ENCODE measurements around the gene HOXA13. TPM values are rescaled to one million over a fixed set of nuclear protein-coding genes. Genes with fewer than 3 reads are reported as not detected.

The HOXA13 gene
- 10 to 100 TPM; 35.2 to 39.4 TPM for total RNA-seq
- long read RNA-seq, full-length matches to known transcripts = 32 of 47 reads
- long read RNA-seq, partial matches to known transcripts = 15 of 47 reads
- long read RNA-seq, other reads (novel, unspliced or antisense) = 0 of 47 reads

DNA sequence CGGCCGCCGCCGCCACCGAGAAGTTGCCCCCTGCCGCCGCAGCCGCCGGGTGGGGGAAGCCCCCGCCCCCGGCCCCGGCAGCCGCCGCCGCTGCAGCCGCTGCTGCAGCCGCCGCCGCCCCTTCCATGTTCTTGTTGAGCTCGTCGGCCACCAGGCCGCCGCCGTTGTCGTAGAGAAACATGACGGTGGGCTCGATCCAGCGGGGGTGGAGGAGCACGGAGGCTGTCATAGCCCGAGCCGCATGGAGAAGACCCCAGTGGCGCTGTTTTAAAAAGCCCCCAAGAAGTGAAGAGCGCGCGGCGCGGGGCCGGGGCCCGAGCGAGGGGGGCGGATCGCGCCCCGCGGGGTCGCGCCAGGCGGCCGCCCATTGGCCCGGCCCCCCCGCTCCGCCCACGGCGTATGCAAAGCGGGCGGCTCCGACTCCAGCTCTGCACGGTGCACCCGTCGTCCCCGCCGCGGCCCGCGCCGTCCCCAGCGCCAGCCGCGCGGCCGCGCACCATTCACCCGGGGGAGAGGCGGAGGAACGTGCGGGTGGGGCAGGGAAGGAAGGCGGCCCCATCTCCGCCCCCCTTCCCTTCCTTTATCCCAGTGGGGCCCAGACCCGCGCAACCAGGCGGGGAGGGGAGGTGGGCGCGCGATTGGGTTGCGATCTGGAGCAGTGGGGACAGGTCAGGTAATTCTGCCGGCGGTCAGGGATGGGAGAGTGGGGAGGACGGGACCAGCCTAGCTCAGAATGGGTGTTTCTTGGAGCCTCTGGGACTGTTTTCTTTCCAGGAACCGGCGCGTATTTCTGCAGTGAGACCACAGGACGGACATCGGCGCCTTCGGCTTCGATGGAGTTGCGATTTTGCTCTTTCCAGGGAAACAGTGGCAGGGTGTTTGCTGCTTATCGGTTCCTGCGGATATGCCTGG lies at the start of gene HOXA13:
Gene HOXA13, minus strand, starts transcription at position 243 of the 912 bp plus-strand sequence. Its CDS starts 14 bp downstream, at position 229.
- ATAC-seq (peak; percentile 63), DNase-seq (peak; percentile 84 to 89)
- intact Hi-C loops (cut with DNase I, micrococcal nuclease) = no loop called here

DNA sequence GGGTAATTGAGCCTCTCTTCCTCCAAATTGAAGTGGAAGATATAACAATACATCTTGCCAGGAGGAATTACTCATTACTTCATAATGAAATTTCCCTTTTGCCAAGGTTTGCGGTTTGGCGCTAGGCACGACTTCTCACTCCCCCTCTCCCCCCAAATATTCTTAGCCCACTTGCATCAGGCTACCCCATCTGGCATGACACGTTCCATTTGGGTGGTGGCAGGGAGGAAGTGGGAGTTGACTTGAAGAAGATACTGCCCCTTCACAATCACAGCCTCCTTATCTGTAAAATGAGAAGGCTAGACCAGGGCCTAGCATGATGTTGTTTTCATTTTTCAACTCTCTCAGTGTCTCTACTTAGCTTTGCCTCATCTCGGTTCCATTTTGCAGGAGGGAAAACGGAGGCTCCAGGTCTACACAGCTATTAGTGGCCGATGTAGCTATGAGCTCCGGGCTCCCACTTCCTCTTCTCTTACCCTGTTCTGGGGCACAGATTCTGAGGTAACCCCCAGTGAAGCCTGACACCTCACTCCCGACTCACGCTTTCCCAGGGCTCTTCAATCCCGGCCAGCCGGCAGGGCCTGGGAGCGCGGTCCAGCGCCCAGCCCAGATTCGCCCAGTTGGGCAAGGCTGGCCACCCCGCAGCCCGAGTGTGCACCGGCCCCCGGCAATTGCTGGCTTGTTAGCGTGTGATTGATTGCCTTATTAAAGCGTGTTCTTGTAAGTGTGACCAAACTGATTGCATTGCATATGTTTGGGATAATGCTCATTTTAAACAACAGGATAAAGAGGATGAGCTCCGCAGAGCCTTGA lies 49.2 kb upstream of the HOXA13 start:
- intact Hi-C loops (cut with DNase I, micrococcal nuclease) = no loop called here
- ATAC-seq (no peak), DNase-seq (no peak)

DNA sequence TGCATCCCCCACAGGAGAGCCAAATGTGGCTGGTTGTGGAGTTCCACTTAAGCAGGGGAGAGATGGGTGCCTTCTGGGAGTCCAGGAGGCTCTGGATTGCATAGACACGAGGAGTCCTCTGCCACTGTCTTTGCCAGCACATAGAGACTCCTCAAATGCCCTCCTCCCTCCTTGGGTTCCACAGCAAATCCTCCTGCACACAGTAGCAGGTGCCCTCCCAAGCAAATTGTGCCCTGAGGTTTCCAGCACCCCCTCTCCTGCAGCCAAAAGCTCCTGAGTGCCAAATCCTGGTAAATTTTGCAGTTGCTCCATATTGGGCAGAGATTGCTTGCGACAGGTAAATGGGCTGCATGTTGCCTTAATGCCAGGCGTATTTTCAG lies 48.5 kb upstream of the HOXA13 start:
- ATAC-seq (no peak), DNase-seq (no peak)
- intact Hi-C loops (cut with DNase I, micrococcal nuclease) = no loop called here

DNA sequence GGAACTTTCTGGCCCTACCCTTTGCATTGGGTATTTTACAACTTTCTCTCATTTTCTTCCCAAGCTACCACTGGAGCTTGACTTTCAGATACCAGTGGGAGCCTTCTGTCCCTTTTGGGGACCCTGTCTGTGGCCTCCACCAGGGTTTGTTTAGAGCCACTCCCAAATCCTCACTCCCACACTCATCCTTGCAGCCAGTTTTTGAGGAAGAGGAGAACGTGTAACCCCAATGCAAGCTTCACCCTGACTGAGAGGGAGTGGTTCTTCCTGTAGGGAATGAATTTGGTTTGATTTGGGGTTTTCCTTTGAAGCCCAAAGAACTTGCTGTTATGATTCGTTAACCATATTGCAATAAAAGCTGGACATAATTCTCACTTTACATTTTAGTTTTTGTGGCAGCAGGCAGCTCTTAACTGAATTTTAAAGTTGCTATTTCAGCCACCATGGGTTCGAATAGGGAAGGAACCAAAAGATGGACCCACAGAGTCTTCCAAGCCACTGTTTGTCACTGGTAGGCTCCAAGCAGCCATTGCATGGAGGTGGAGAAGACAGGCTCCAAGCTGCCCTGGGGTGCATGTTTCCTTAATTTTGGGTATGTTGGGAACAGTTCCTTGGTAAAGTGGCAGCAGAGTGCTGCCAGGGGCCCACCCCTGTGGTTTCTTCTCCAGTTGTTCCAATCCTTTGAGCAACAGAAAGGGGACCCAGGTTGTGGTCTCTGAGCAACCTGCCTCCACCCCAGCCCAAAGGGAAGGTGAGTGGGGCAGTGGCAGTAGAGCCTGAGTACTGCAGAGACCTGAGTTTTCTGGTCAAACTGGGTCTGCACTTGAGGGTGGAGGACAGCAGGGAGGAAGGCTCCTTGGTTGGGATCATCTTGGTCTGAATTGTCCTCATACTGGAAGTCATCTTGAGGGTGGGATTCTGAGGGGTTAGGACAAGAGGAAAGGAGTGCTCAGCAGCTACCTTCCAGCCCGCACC lies 47.8 kb upstream of the HOXA13 start:
- DNase-seq (no peak), ATAC-seq (no peak)
- intact Hi-C loops (cut with DNase I, micrococcal nuclease) = no loop called here

DNA sequence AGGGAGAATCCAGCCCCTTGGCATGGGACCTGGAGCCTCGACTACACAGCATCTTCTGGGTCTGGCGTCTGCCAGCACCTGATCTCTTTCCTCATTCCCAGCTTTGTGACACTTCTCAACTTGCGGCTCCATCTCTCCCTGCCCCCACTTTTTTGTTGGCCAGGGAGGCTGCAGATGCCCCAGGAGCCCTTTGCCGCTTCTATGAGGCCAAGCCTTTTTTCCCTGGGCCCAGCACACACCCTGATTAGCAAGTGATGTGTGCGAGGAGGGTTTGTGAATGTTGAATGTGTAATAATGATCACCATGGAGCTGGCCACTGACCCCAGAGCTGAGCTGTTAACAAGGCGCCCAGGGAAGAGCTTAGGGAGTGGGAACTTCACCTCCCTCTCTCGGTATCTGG lies 47.1 kb upstream of the HOXA13 start:
- no peak for DNase-seq
- intact Hi-C loops (cut with DNase I, micrococcal nuclease) = no loop called here
- ATAC-seq = no peak

DNA sequence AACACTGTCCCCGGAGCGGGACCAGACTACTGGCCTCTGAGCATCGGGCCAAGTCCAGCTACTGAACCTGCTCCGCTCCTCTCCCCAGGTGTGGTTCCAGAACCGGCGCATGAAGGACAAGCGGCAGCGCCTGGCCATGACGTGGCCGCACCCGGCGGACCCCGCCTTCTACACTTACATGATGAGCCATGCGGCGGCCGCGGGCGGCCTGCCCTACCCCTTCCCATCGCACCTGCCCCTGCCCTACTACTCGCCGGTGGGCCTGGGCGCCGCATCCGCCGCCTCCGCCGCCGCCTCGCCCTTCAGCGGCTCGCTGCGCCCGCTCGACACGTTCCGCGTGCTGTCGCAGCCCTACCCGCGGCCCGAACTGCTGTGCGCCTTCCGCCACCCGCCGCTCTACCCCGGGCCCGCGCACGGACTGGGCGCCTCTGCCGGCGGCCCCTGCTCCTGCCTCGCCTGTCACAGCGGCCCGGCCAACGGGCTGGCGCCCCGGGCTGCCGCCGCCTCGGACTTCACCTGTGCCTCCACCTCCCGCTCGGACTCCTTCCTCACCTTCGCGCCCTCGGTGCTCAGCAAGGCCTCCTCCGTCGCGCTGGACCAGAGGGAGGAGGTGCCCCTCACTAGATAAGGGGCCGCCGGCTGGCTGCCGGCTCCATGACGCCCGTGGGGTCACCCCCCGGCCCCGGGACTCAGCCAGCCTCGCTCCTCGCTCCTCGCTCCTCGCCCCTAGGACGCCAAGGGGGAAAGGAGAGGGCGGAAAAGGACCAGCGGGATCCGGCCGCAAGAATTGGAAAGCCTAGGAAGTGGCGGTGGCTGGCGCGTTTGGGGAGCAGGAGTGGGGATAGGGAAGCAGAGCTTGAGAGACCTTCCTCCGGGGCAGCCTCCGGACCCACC lies 46.2 kb upstream of the HOXA13 start:
- peak; percentile 70 for ATAC-seq
- intact Hi-C loops (cut with DNase I, micrococcal nuclease) = no loop called here
- DNase-seq = peak; percentile 53 to 60

DNA sequence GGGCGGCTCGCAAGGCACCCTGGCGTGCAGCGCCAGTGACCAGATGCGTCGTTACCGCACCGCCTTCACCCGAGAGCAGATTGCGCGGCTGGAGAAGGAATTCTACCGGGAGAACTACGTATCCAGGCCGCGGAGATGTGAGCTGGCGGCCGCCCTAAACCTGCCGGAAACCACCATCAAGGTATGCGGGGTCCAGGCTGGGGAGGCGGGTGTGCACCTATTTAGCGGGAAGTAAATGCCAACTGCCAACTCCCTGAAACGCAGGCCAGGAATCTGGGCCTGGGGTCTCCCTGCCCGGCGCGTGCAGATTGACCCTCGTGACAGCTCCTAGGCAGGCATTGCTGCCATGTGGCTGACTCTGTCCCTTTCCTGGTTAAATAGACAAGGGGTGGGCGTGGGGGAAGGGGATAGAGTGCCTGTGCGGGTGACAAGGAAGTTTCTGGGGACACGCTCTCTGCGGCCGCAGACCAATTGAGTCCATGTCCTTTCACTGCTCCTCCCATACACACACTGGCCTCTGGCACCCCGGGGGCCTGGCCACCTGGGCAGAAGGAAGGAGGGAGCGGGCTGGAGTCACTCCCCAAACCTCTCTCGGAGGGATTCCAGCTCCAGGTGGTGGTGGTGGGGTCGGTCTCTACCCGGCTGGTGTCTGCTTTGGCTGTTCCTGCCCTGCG lies 45.4 kb upstream of the HOXA13 start:
- DNase-seq (no peak), ATAC-seq (peak; percentile 14)
- intact Hi-C loops (cut with DNase I, micrococcal nuclease) = no loop called here

DNA sequence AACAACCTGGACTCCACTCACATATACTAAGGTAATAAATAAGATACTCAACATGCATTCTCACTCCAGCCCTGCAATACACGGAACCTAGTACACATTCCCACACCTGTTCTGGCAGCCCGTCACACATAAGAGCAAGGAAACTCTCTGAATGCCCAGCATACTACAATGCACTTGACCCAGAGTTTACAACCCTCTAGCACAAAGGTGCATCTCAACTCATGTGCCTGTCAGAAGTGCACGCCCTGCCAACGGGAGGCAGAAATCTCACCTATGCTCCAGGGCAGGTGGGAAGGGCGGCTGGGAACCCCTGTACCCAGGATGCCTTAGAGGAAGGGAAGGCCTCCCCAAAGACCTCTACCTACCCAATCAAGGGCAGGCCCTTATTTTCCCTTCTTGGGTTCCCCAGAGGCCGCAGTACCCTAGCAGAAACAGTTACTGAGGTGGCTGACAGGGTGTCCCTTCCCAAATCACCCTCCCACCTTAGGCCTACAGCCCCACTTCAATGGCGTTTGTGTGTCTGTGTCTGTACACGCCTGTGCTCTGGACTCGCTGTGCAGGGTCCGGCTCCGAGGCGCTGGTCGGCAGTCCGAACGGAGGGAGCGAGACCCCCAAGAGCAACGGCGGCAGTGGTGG lies 44.7 kb upstream of the HOXA13 start:
- DNase-seq = no peak
- peak; percentile 80 for ATAC-seq
- intact Hi-C loops (cut with DNase I, micrococcal nuclease) = no loop called here

DNA sequence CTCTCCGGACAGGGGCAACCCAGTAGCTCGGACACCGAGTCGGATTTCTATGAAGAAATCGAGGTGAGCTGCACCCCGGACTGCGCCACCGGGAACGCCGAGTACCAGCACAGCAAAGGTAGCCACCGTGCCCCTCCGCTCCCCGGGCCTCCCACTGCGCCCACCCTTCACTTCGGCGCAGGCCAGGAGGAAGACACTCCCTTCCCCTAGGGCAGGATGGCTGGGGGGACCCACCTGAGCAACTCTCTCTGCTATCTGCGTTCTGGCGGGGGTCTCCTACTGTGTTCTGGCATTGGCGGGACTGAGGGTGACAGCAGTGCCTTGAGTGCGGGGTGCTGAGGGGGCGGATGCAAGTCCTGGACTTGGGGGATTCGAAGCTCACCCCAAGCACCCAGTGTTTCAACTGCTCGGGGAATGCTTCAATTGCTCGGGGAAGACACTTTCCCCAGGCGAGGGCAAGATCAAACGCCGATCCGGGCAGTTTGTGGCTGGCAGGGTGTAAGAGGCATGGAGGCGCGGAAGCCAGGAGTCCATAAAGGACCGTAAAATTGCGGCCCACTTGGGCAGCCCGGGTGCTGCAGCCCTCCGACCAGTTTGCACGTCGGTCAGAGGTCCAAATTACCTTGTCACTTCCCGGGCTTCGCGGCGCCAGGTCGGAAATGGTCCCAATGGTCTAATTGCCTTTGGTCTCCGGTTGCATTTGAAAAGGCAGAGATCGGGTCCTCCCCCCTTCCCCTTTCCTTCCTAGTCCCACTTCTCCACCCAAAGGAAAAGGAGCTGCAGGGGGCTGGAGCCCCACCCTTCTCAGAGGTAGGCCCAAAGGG lies 43.7 kb upstream of the HOXA13 start:
- DNase-seq (no peak), ATAC-seq (peak; percentile 21)
- intact Hi-C loops (cut with DNase I, micrococcal nuclease) = no loop called here

DNA sequence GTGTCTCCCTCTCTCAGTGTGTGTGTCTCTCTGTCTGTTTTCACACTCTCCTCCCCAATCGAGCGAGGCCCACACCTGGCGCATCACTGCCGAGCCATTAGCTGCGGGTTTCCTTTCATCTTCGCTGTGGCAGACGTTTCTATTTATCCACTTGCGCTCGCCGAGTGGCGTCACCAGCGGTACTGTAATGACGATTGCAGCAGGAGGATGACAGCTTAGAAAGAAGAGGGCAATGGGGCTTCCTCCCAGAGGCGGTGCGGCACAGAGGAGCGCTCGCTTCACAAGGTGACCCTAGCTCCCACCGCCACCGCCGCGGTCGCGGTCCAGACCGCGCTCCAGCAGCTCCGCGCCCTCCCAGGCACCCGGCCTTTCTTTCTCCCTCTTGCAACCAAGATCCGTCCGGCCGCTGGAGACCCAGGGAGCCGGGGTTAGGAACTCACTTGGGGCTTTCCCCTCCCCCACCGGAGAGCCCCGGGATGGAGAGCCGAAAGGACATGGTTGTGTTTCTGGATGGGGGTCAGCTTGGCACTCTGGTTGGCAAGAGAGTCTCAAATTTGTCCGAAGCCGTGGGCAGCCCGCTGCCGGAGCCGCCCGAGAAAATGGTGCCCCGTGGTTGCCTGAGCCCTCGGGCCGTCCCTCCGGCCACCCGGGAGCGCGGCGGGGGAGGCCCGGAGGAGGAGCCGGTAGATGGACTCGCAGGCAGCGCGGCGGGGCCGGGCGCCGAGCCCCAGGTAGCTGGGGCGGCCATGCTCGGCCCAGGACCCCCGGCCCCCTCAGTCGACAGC lies 42.9 kb upstream of the HOXA13 start, which contains the start of gene EVX1:
Gene EVX1, plus strand, starts transcription at position 248 of the 785 bp plus-strand sequence. Its CDS starts 229 bp downstream, at position 477.
- intact Hi-C loops (cut with DNase I, micrococcal nuclease) = no loop called here
- no peak for DNase-seq
- ATAC-seq = peak; percentile 5

DNA sequence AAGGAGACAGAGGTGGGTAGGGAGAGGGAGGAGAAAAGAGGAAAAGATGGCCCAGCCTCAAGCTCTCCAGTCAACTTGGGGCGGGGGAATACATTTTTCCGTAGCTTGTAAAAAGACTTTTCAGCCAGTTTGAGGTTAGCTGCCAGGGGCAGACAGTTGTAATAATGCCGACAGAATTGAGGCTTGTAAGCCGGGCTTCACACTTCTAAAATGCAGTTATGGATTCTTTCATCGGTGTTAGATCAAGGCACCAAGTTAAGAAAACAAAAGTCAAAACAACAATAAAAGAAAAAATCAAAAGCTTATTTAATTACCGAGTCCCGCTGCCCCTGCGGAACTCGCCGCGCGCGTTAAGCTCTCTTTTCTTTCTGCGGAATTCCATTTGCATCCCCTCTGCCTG lies 42.3 kb upstream of the HOXA13 start:
- ATAC-seq (no peak), DNase-seq (no peak)
- intact Hi-C loops (cut with DNase I, micrococcal nuclease) = no loop called here

DNA sequence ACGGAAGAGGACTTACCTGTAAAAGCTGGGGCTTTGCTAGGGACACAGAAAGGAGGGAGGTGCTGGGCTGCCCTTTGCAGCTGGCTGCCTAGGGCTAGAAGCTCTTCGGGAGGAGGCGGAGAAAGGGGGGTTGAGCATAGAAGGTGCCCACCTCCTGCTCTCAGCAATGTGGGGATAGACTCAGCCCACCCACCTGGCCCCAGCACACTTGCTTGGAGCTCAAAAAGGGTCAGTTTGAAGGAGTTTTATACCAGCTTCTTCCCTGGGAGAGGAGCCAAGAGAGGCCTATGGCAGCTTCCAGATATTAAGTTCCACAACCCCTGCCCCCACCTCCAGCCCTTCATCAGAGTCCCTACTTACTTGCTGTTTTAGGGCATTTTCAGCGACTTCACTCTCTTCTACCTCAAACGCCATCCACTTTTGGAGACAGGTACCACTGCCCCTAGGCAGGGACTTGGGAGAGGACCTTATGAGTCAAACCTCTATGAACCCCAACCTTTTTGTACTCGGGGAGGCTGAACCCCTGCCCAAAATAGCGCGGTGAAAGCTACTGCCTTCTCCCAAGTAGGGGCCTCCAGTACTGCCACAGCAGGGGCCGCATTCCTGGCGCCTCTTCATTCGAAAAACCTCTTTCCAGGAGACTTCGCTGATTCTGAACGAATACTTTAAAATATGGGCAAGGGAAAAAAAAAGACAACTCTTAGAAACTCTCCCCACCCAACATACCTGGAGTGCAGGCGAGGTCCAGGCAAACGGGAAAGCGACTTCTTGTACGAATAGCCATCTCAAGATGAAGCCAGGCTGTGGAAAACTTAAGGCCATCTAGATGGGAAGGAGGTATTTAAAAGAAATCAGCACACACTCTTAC lies 41.5 kb upstream of the HOXA13 start:
- intact Hi-C loops (cut with DNase I, micrococcal nuclease) = no loop called here
- no peak for DNase-seq
- no peak for ATAC-seq

DNA sequence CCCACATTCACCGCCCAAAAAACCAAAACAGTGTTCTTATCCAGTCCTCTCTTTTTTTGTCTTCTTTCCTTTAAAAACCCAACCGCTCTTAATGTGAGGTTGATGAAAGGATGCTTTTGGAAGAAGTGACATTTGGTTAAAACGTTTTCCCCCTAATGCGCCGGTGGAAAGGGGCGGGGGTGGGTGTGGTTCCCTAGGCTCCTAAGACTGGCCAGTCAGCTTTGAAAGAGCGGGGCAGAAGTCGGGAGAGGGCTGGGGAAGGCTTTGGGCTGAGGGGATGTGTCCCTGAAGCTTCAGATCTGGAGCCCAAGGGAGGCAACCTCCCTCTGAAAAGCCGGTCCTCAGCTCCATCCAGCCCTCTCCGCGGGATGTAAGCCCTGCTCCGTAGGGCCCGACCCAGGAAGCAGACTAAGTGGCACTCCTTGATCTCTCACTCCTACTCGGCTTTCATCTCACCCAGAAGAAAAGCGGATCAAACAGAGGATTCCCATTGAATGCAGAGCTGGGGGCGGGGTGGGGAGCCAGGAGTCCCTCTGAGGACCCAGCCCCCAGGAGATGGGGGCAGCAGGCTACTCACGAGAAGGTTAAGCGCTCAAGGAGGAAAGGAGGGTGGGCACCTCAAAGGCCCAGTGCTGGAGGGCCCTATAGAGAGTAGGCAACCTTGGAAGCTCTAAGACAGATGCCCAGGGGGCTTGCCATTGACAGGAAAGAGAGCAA lies 40.3 kb upstream of the HOXA13 start:
- ATAC-seq = no peak
- intact Hi-C loops (cut with DNase I, micrococcal nuclease) = no loop called here
- DNase-seq = no peak

All from left colon (tissue), 2 donors.